Measurements from ENCODE around the gene TAMALIN.

TAMALIN gene

DNA sequence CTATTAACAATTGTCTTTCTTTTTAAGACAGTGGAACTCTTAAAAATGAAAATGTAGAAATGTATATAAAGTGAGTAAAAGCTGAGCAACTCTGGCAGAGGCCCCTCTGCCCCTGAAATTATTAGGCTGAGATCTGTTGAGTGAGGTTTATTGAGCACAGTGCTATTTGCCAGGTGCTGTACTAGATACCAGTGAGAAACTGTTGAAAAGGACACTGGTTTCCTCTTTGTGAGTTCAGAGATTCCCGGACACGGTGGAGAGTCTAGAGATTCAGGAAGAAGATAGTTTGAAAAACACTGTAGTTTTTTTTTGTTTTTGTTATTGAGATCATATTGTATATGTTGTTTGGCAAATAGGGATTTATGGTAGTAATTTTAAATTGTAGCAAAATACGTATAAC, 44.0 kb upstream of the TAMALIN start:
- H3K27ac ChIP-seq, result peak overlapping the region; percentile 48; the same call in 1 of the 2 replicates
- no peak for TF ChIP-seq ZFX (IDR thresholded peaks at IDR 0.05; ENCODE audit: borderline replicate concordance)
- TF ChIP-seq, protein P1, sequence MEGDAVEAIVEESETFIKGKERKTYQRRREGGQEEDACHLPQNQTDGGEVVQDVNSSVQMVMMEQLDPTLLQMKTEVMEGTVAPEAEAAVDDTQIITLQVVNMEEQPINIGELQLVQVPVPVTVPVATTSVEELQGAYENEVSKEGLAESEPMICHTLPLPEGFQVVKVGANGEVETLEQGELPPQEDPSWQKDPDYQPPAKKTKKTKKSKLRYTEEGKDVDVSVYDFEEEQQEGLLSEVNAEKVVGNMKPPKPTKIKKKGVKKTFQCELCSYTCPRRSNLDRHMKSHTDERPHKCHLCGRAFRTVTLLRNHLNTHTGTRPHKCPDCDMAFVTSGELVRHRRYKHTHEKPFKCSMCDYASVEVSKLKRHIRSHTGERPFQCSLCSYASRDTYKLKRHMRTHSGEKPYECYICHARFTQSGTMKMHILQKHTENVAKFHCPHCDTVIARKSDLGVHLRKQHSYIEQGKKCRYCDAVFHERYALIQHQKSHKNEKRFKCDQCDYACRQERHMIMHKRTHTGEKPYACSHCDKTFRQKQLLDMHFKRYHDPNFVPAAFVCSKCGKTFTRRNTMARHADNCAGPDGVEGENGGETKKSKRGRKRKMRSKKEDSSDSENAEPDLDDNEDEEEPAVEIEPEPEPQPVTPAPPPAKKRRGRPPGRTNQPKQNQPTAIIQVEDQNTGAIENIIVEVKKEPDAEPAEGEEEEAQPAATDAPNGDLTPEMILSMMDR (IDR thresholded peaks at IDR 0.05), result no peak

- TF ChIP-seq, protein P1 (IDR thresholded peaks at IDR 0.05), result no peak
- TF ChIP-seq ZFX (IDR thresholded peaks at IDR 0.05; ENCODE audit: borderline replicate concordance), result no peak
- no peak overlapping the region for H3K27ac ChIP-seq
Observed at GRCh38 chr12:51963477-51963876, 43.3 kb upstream of the TAMALIN start.

DNA sequence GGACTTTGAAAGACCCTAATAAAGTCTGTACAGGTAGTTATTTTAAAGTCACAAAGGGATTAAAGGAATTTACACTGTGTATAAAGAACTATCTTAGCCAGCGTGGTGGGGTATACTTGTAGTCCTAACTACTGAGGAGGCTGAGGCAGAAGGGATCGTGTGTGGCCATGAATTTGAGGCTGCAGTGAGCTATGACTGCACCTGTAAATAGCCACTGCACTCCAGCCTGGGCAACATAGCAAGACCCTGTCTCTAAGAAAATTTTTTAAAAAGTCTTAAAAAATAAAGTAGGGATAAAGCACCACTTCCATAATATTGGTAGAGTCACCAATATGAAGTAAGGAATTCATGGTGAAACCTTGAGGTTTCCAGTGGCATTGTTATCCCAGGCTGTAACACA, 37.1 kb upstream of the TAMALIN start:
- H3K27ac ChIP-seq, result no peak overlapping the region
- TF ChIP-seq, protein P1 (IDR thresholded peaks at IDR 0.05), result no peak
- TF ChIP-seq ZFX (IDR thresholded peaks at IDR 0.05; ENCODE audit: borderline replicate concordance), result no peak

DNA sequence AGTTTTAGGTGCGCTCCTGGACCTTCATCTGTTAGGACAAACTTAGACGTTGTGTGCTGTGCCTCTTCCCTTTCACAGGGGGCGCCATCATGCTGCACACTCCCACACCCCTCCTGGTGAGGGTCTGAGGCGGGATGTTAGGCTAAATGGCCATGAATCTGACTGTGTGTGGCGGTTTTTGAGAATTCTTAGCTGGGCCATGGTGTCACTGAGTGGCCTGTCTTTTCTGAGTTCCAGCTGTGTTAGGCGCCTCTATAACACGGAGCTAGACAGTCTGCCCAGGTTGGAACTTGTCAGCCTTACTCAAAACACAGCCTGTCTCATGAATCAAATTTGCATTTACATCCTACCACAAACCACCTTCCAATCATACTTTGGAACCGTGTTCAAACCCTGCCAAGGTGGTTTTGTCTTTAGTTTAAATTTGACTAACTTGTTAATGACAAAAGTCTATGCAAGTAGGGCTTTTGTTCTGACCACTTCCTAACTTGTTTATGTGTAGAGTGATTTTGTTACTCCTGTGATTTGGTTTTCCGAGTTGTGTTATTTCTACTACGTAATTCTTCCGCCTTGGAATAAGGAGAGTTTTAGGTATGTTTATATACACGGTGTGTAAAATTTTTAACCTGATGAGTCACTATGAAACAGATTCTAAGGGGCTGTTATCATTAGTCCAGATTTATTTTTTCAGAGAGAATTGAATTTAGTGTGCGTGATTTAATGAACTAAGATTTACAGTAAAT, 35.7 kb upstream of the TAMALIN start:
- no peak overlapping the region for H3K27ac ChIP-seq

DNA sequence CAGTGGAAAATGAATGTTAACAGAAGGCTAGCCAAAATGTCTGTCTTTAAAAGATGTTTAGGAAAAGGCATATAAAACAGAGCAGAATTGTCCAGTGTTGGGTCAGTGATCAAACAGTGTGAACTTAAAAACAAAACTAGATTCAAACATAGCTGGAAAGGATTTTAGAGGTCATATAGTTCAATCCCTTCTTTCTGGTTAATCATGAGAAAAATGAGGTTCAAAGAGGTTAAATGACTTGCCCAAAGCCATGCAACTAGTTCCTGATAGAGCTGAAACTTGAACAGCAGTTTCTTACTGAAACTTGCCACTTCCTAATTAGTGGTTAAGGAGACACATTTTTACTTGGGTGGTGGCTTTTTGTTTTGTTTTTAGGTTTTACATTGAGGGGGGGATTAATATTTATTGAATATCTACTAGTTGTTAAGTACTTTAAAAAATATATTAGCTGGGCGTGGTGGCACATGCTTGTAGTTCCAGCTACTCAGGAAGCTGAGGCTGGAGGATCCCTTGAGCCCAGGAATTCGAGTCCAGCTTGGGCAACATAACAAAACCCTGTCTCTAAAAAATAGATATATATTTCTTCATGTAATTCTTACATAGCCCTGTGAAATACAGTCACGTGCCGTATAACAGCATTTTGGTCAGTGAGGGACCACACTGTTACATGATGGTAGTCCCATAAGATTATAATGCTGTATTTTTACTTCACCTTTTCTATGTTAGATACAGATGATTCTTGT, 34.9 kb upstream of the TAMALIN start:
- no peak overlapping the region for H3K27ac ChIP-seq

More for the DNA sequence above, 35.7 kb upstream of the TAMALIN start:
- TF ChIP-seq, protein P1 (IDR thresholded peaks at IDR 0.05), result peak; percentile 87
- TF ChIP-seq ZFX (IDR thresholded peaks at IDR 0.05; ENCODE audit: borderline replicate concordance), result no peak

GRCh38 chr12:51972422-51972812, 34.3 kb upstream of the TAMALIN start:
- no peak overlapping the region for H3K27ac ChIP-seq
- no peak for TF ChIP-seq ZFX (IDR thresholded peaks at IDR 0.05; ENCODE audit: borderline replicate concordance)
- TF ChIP-seq, protein P1 (IDR thresholded peaks at IDR 0.05), result no peak

More for the DNA sequence above, 34.9 kb upstream of the TAMALIN start:
- TF ChIP-seq ZFX (IDR thresholded peaks at IDR 0.05; ENCODE audit: borderline replicate concordance), result no peak
- TF ChIP-seq, protein P1 (IDR thresholded peaks at IDR 0.05), result no peak

- H3K27ac ChIP-seq, result no peak overlapping the region
- TF ChIP-seq, protein P1 (IDR thresholded peaks at IDR 0.05), result no peak
- no peak for TF ChIP-seq ZFX (IDR thresholded peaks at IDR 0.05; ENCODE audit: borderline replicate concordance)
Observed at GRCh38 chr12:51972849-51973273, 33.9 kb upstream of the TAMALIN start.

Data from 22Rv1 (cell line).